HG02678 (cell line): ENCODE results near the gene NPAS3.

Experiments used
- ATAC-seq: cut with Tn5 transposase; IDR thresholded peaks from one replicate; pipeline ENCODE4 v1.9.1; 2021; ENCODE audit warnings: mild to moderate bottlenecking, moderate library complexity; ENCODE audit not compliant: unreplicated experiment

The NPAS3 gene

GRCh38 chr14:33734387-33734786 is 795.7 kb downstream of the NPAS3 start:
- ATAC-seq = no peak

- ATAC-seq = no peak
Measured at GRCh38 chr14:33736299-33736825, 797.7 kb downstream of the NPAS3 start.

- ATAC-seq = no peak
Measured at GRCh38 chr14:33736979-33737378, 798.3 kb downstream of the NPAS3 start.

GRCh38 chr14:33737446-33737845 is 798.8 kb downstream of the NPAS3 start:
- no peak for ATAC-seq

- ATAC-seq = no peak
Measured at GRCh38 chr14:33738029-33738428, 799.4 kb downstream of the NPAS3 start.

GRCh38 chr14:33738491-33738890 is 799.8 kb downstream of the NPAS3 start:
- no peak for ATAC-seq

GRCh38 chr14:33740531-33740930 is 801.9 kb downstream of the NPAS3 start:
- ATAC-seq = no peak

GRCh38 chr14:33742166-33742565 is 803.5 kb downstream of the NPAS3 start:
- ATAC-seq = no peak

GRCh38 chr14:33745163-33745562 is 806.5 kb downstream of the NPAS3 start:
- ATAC-seq = no peak

GRCh38 chr14:33747749-33748148 is 809.1 kb downstream of the NPAS3 start:
- ATAC-seq = no peak

- no peak for ATAC-seq
Measured at GRCh38 chr14:33754261-33754660, 815.6 kb downstream of the NPAS3 start.

GRCh38 chr14:33755358-33755757 is 816.7 kb downstream of the NPAS3 start:
- no peak for ATAC-seq

GRCh38 chr14:33756833-33757232 is 818.2 kb downstream of the NPAS3 start:
- ATAC-seq = no peak

GRCh38 chr14:33758547-33758946 is 819.9 kb downstream of the NPAS3 start:
- ATAC-seq = no peak

GRCh38 chr14:33762161-33762851 is 823.6 kb downstream of the NPAS3 start:
- ATAC-seq = no peak

- ATAC-seq = no peak
Measured at GRCh38 chr14:33764876-33765650, 826.4 kb downstream of the NPAS3 start.

- no peak for ATAC-seq
Measured at GRCh38 chr14:33767586-33768457, 829.1 kb downstream of the NPAS3 start.

GRCh38 chr14:33768458-33768830 is 829.8 kb downstream of the NPAS3 start:
- ATAC-seq = no peak

- no peak for ATAC-seq
Measured at GRCh38 chr14:33773205-33774030, 834.7 kb downstream of the NPAS3 start.

GRCh38 chr14:33774161-33774560 is 835.5 kb downstream of the NPAS3 start:
- ATAC-seq = no peak
